ENCODE results near the gene EGFL7.
"Not testable (repeated sequence)": the region's sequence is repeated elsewhere in the genome, so short reads cannot be mapped to it uniquely, and the experiment has no call there.

The EGFL7 gene

GRCh38 chr9:136697146-136697820, 34.6 kb downstream of the EGFL7 start:
- ATAC-seq (replicated peaks) = no peak
- Mint-ChIP-seq H3K27me3 (peaks cover 9 to 15% of the 10 kb centered on the region in 2 donors), H3K27ac (peak overlapping the region in 1 of 2 donors; percentile 35), H3K9me3 (no peaks in the 10 kb centered on the region), H3K4me1 (ENCODE audit: low read depth in 2 of 2) (peaks cover 10 to 38% of the 10 kb centered on the region in 2 donors), H3K4me3 (peak overlapping the region in 1 of 2 donors; percentile 14), H3K36me3 (ENCODE audit: insufficient read depth) (peaks cover 11% of the 10 kb centered on the region)
- no peak for DNase-seq

DNA sequence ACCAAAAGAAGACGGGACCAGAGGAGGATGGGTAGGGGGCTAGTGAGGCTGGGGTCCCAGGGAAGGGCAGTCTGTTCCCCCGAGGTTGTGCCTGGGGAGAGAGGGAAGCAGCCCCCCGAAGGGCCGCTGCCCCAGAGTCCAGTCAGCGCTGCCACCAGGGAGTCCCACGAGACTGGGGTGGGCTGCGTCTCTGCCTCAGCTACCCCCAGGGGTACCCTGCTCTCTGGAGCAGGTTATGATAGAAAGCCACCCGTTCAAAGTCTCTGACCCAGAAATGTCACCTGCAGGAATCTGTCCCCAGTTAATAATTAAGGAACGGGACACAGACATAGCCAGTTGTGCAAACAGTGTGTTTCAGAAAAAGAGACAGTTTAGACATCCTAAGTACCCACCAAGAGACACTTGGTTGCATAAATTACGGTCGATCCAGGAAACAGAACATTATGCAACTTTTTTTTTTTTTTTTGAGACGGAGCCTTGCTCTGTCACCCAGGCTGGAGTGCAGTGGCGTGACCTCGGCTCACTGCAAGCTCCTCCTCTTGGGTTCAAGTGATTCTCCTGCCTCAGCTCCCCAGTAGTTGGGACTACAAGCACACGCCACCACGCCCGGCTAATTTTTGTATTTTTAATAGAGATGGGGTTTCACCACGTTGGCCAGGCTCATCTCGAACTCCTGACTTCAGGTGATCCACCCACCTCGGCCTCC, 35.3 kb downstream of the EGFL7 start:
- DNase-seq (no peak), ATAC-seq (replicated peaks) (no peak)
- Mint-ChIP-seq H3K9me3 (no peaks in the 10 kb centered on the region), H3K36me3 (ENCODE audit: insufficient read depth) (peaks cover 11% of the 10 kb centered on the region), H3K27me3 (peaks cover 5 to 15% of the 10 kb centered on the region in 2 donors), H3K4me1 (ENCODE audit: low read depth in 2 of 2) (peaks cover 10 to 38% of the 10 kb centered on the region in 2 donors), H3K4me3 (peak overlapping the region in 1 of 2 donors; percentile 10), H3K27ac (peak overlapping the region in 1 of 2 donors; percentile 35)

DNA sequence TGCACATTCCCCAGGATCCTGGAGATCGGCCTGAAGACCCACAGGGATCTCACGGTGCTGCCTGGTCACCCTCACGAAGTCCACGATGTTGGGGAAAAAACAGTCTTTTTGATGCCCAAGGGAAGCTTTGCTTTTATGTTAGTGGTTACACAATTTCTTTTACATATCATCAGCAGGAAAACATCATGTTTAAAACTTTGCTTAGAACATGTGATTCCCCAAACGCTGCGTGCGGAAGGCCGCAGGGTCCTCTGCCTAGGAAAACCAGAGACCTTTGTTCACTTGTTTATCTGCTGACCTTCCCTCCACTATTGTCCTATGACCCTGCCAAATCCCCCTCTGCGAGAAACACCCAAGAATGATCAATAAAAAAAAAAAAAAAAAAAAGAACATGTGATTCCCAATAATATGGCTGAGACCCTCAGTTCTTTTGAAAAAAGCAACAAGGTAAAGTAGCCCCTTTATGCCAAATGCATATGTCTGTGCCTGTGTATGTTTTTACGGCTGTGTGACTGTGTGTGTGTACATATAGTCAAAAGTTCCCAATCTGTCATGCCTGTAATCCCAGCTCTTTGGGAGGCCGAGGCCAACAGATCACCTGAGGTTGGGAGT, 36.0 kb downstream of the EGFL7 start:
- no peak overlapping the region for H3K27ac Mint-ChIP-seq
- peaks cover 0 to 15% of the 10 kb centered on the region in 2 donors for H3K27me3 Mint-ChIP-seq
- H3K4me1 Mint-ChIP-seq (ENCODE audit: low read depth in 2 of 2) = peaks cover 10 to 35% of the 10 kb centered on the region in 2 donors
- peak overlapping the region in 1 of 2 donors; percentile 10 for H3K4me3 Mint-ChIP-seq
- no peak for ATAC-seq (replicated peaks)
- DNase-seq = no peak
- H3K9me3 Mint-ChIP-seq = no peaks in the 10 kb centered on the region
- peaks cover 11% of the 10 kb centered on the region for H3K36me3 Mint-ChIP-seq (ENCODE audit: insufficient read depth)

DNA sequence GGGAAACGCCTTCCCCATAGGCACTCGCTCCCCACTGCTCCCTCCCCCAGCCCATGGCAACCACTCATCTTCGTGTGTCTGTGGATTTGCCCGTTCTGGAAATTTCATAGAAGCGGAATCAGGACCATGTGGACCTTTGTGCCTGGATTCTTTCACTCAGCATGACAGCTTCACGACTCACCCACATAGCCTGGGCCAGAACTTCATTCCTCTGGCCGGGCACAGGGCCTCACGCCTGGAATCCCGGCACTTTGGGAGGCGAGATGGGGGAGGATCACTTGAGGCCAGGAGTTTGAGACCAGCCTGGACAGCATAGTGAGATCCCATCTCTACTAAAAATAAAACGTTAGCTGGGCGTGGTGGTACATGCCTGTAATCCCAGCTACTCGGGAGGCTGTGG, 37.6 kb downstream of the EGFL7 start:
- H3K36me3 Mint-ChIP-seq (ENCODE audit: insufficient read depth) = peaks cover 16% of the 10 kb centered on the region
- ATAC-seq (replicated peaks) (no peak), DNase-seq (no peak)
- peak overlapping the region; percentile 83 to 92 for H3K27ac Mint-ChIP-seq
- H3K9me3 Mint-ChIP-seq = no peaks in the 10 kb centered on the region
- peaks cover 0 to 15% of the 10 kb centered on the region in 2 donors for H3K27me3 Mint-ChIP-seq
- H3K4me1 Mint-ChIP-seq (ENCODE audit: low read depth in 2 of 2) = peaks cover 10 to 32% of the 10 kb centered on the region in 2 donors
- peak overlapping the region in 1 of 2 donors; percentile 74 for H3K4me3 Mint-ChIP-seq

DNA sequence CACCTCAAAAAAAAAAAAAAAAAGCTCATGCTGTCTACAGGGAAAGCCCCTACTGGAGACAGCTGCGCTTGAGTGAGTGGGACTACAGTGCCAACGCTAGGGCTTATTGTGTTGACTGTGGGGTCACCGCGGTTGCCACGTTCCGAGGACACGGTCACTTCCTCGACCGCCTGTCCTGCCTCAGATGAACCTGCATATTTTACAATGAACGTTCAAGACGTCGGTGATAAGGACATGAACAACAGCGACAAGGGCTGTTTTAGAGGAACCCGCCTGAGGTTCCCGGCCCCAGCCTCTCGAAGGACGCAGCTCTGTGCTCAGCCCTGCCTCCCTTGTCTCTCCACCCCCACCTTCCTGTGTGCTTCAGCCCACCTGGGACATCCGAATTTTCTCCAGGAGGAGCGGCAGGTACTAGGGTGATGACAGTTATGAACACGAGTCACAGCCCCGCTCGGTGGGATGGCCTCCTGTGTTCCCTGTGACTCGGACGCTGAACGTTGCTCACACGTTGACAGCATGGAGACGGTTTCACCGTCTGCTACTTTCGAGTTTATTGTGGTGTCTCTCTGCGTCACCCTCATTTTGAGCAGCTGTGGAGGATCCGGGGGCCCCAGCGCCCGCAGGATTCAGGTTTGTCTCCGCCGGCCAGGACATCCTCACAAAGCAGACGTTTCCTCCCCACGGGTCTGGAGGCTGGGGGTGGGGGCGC, 38.4 kb downstream of the EGFL7 start:
- peak overlapping the region; percentile 74 for H3K4me3 Mint-ChIP-seq
- no peaks in the 10 kb centered on the region for H3K9me3 Mint-ChIP-seq
- H3K27ac Mint-ChIP-seq = peak overlapping the region; percentile 83 to 92
- peaks cover 0 to 23% of the 10 kb centered on the region in 2 donors for H3K27me3 Mint-ChIP-seq
- DNase-seq = peak; percentile 62 to 68 (median 68)
- ATAC-seq (replicated peaks) = peak; percentile 83
- H3K4me1 Mint-ChIP-seq (ENCODE audit: low read depth in 2 of 2) = peaks cover 10 to 30% of the 10 kb centered on the region in 2 donors
- H3K36me3 Mint-ChIP-seq (ENCODE audit: insufficient read depth) = peaks cover 16% of the 10 kb centered on the region

- Mint-ChIP-seq H3K27ac (peak overlapping the region; percentile 83 to 92), H3K27me3 (peaks cover 0 to 23% of the 10 kb centered on the region in 2 donors), H3K4me1 (ENCODE audit: low read depth in 2 of 2) (peaks cover 10 to 27% of the 10 kb centered on the region in 2 donors), H3K36me3 (ENCODE audit: insufficient read depth) (peaks cover 16% of the 10 kb centered on the region), H3K4me3 (peak overlapping the region; percentile 74), H3K9me3 (no peaks in the 10 kb centered on the region)
- no peak for ATAC-seq (replicated peaks)
- no peak for DNase-seq
Observed at GRCh38 chr9:136701668-136702053, 38.9 kb downstream of the EGFL7 start.

GRCh38 chr9:136703276-136703860, 40.7 kb downstream of the EGFL7 start:
- peak overlapping the region in 1 of 2 donors; percentile 92 for H3K27ac Mint-ChIP-seq
- H3K36me3 Mint-ChIP-seq (ENCODE audit: insufficient read depth) = peaks cover 16% of the 10 kb centered on the region
- peaks cover 0 to 28% of the 10 kb centered on the region in 2 donors for H3K27me3 Mint-ChIP-seq
- no peak for ATAC-seq (replicated peaks)
- H3K9me3 Mint-ChIP-seq = no peaks in the 10 kb centered on the region
- H3K4me1 Mint-ChIP-seq (ENCODE audit: low read depth in 2 of 2) = peaks cover 10 to 21% of the 10 kb centered on the region in 2 donors
- no peak for DNase-seq
- no peak overlapping the region for H3K4me3 Mint-ChIP-seq

- not testable (repeated sequence) for H3K4me3 Mint-ChIP-seq; ATAC-seq (replicated peaks); H3K9me3 Mint-ChIP-seq; DNase-seq
- peak overlapping the region in 1 of 2 donors; percentile 38 for H3K27ac Mint-ChIP-seq
- H3K4me1 Mint-ChIP-seq (ENCODE audit: low read depth in 2 of 2) = peaks cover 10 to 18% of the 10 kb centered on the region in 2 donors
- H3K36me3 Mint-ChIP-seq (ENCODE audit: insufficient read depth) = peaks cover 16% of the 10 kb centered on the region
- peaks cover under 1 to 42% of the 10 kb centered on the region in 2 donors for H3K27me3 Mint-ChIP-seq
Observed at GRCh38 chr9:136704741-136705140, 42.0 kb downstream of the EGFL7 start.

GRCh38 chr9:136705564-136705963, 42.8 kb downstream of the EGFL7 start:
- no peak for DNase-seq
- no peak overlapping the region for H3K4me3 Mint-ChIP-seq
- peaks cover 9 to 50% of the 10 kb centered on the region in 2 donors for H3K27me3 Mint-ChIP-seq
- H3K36me3 Mint-ChIP-seq (ENCODE audit: insufficient read depth) = peaks cover 16% of the 10 kb centered on the region
- no peaks in the 10 kb centered on the region for H3K9me3 Mint-ChIP-seq
- H3K4me1 Mint-ChIP-seq (ENCODE audit: low read depth in 2 of 2) = peaks cover 10 to 14% of the 10 kb centered on the region in 2 donors
- H3K27ac Mint-ChIP-seq = peak overlapping the region in 1 of 2 donors; percentile 38
- ATAC-seq (replicated peaks) = no peak

DNA sequence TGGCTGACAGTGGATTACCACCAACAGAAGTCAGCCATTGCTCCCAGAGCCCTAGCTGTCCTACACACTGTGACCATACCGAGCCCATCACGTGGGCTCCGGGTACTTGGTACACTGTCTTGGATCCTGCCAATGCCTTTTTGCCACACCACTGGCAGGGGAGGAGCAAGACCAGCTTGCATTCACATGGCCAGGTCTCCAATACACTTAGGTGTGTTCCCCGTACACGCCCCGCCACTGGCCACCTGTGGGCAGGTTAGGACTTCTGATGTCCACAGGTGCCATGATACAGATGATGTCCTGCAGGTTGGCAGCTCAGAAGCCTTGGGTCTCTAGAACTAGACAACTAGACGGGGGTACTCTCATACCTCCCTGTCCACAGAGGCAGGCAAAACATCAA, 44.3 kb downstream of the EGFL7 start:
- Mint-ChIP-seq H3K4me1 (ENCODE audit: low read depth in 2 of 2) (peaks cover 4 to 5% of the 10 kb centered on the region in 2 donors), H3K4me3 (no peak overlapping the region), H3K27me3 (peaks cover 22 to 57% of the 10 kb centered on the region in 2 donors), H3K27ac (no peak overlapping the region), H3K36me3 (ENCODE audit: insufficient read depth) (peaks cover 8% of the 10 kb centered on the region), H3K9me3 (no peaks in the 10 kb centered on the region)
- ATAC-seq (replicated peaks) (no peak), DNase-seq (no peak)

GRCh38 chr9:136707849-136708517, 45.3 kb downstream of the EGFL7 start:
- ATAC-seq (replicated peaks) (no peak), DNase-seq (no peak)
- peaks cover 4 to 5% of the 10 kb centered on the region in 2 donors for H3K4me1 Mint-ChIP-seq (ENCODE audit: low read depth in 2 of 2)
- no peak overlapping the region for H3K4me3 Mint-ChIP-seq
- no peak overlapping the region for H3K27ac Mint-ChIP-seq
- H3K9me3 Mint-ChIP-seq = no peaks in the 10 kb centered on the region
- peaks cover 22 to 58% of the 10 kb centered on the region in 2 donors for H3K27me3 Mint-ChIP-seq
- peaks cover 8% of the 10 kb centered on the region for H3K36me3 Mint-ChIP-seq (ENCODE audit: insufficient read depth)

GRCh38 chr9:136709454-136710109, 46.9 kb downstream of the EGFL7 start:
- Mint-ChIP-seq H3K4me1 (ENCODE audit: low read depth in 2 of 2) (peaks cover 4 to 5% of the 10 kb centered on the region in 2 donors), H3K4me3 (no peak overlapping the region), H3K27ac (no peak overlapping the region), H3K9me3 (no peaks in the 10 kb centered on the region), H3K36me3 (ENCODE audit: insufficient read depth) (peaks cover 8% of the 10 kb centered on the region), H3K27me3 (peaks cover 33 to 74% of the 10 kb centered on the region in 2 donors)
- DNase-seq = no peak
- ATAC-seq (replicated peaks) = no peak

Measured in effector memory CD8-positive, alpha-beta T cell (primary cell).